DOHH2 (cell line): ENCODE measurements around the gene ARID1A.

ENCODE experiments used
- CTCF ChIP-seq: fragments of 200-600 bp; sonication (generic); IDR thresholded peaks from one replicate; pipeline ENCODE4 v1.5.1; 2014; ENCODE audit warnings: antibody characterized with exemption, mild to moderate bottlenecking, low read depth, low read length; ENCODE audit not compliant: poor library complexity, severe bottlenecking
- EZH2phosphoT487 ChIP-seq: fragments of 200-600 bp; sonication (generic); IDR thresholded peaks from 2 replicates; pipeline ENCODE4 v1.6.1; 2017; ENCODE audit warnings: borderline replicate concordance, mild to moderate bottlenecking, antibody characterized with exemption, low read length, moderate library complexity, mixed read lengths

GRCh38 chr1:26774462-26774861, 78.6 kb downstream of the ARID1A start:
- no peak for TF ChIP-seq CTCF
- no peak for TF ChIP-seq EZH2phosphoT487
